Germinal center (tissue), 1 donor: ENCODE measurements around the gene WDR86.

ENCODE experiments used
- DNase-seq: peaks from one replicate; pipeline ENCODE4 v3.0.0; 2012; ENCODE audit warnings: mixed read lengths, low spot score

WDR86 gene

GRCh38 chr7:151427705-151428377 lies 18.0 kb upstream of the WDR86 start:
- DNase-seq = no peak

GRCh38 chr7:151426904-151427704 lies 17.3 kb upstream of the WDR86 start:
- no peak for DNase-seq

GRCh38 chr7:151426441-151426903 lies 16.6 kb upstream of the WDR86 start:
- DNase-seq = no peak

GRCh38 chr7:151425670-151426440 lies 16.0 kb upstream of the WDR86 start:
- no peak for DNase-seq

- DNase-seq = no peak
Measured at GRCh38 chr7:151424799-151425198, 15.0 kb upstream of the WDR86 start.

GRCh38 chr7:151423936-151424335 lies 14.1 kb upstream of the WDR86 start:
- DNase-seq = no peak

GRCh38 chr7:151423226-151423625 lies 13.4 kb upstream of the WDR86 start:
- DNase-seq = no peak

- DNase-seq = no peak
Measured at GRCh38 chr7:151422212-151422611, 12.4 kb upstream of the WDR86 start.

GRCh38 chr7:151420144-151420543 lies 10.3 kb upstream of the WDR86 start:
- DNase-seq = no peak

GRCh38 chr7:151416941-151417315 lies 7.1 kb upstream of the WDR86 start:
- DNase-seq = no peak

GRCh38 chr7:151416112-151416940 lies 6.5 kb upstream of the WDR86 start:
- no peak for DNase-seq

GRCh38 chr7:151415375-151416105 lies 5.7 kb upstream of the WDR86 start:
- DNase-seq = no peak

GRCh38 chr7:151413241-151413640 lies 3.4 kb upstream of the WDR86 start:
- DNase-seq = no peak

- no peak for DNase-seq
Measured at GRCh38 chr7:151412318-151412717, 2.5 kb upstream of the WDR86 start.

GRCh38 chr7:151411551-151411950 lies 1.7 kb upstream of the WDR86 start:
- no peak for DNase-seq

- no peak for DNase-seq
Measured at GRCh38 chr7:151410405-151411390, 860 bp upstream of the WDR86 start.

GRCh38 chr7:151408839-151409666 lies 785 bp downstream of the WDR86 start:
- DNase-seq = peak; percentile 54

GRCh38 chr7:151408498-151408838 lies 1.4 kb downstream of the WDR86 start:
- no peak for DNase-seq
